H1 (cell line): ENCODE measurements around the gene PJA1. TPM values are rescaled to one million over a fixed set of nuclear protein-coding genes. Genes with fewer than 3 reads are reported as not detected.

Source experiments
- CTCF ChIA-PET: fragments of 300-600 bp; sonication (Branson Sonifier 250); formaldehyde crosslinking; loops from one replicate; lab custom pipeline; 2021; ENCODE audit not compliant: partially characterized antibody; lab: Charles Lee
- POLR2A ChIA-PET: fragments of 300-600 bp; sonication (Branson Sonifier 250); formaldehyde crosslinking; loops from one replicate; lab custom pipeline; 2021; ENCODE audit warnings: inconsistent platforms; ENCODE audit not compliant: partially characterized antibody; lab: Charles Lee
- DNase-seq, 2 experiments: peaks; one replicate each; pipeline versions ENCODE4 v3.0.0 to v3.0.0-alpha.2; 2010 to 2022; ENCODE audit warnings: low spot score in 2 of 2, low read depth in 1 of 2, mixed read lengths in 1 of 2
- FAIRE-seq: peaks from 2 replicates; lab custom pipeline; 2011; peaks lifted over from hg19 to GRCh38; lab: Jason Lieb, UNC
- H2AFZ ChIP-seq: 2 replicates; pipeline ENCODE4 v1.8.1; 2012; ENCODE audit warnings: low read length, inconsistent platforms
- H2AK5ac ChIP-seq: 2 replicates; pipeline ENCODE4 v1.6.1; 2013; ENCODE audit warnings: low read depth, low read length
- H2BK120ac ChIP-seq: replicated peaks from 2 replicates; pipeline ENCODE3; 2013; ENCODE audit warnings: low read depth, low read length, inconsistent platforms
- H2BK12ac ChIP-seq: 2 replicates; pipeline ENCODE4 v1.6.1; 2013; ENCODE audit warnings: low read depth, low read length
- H2BK15ac ChIP-seq: 2 replicates; pipeline ENCODE4 v1.6.1; 2013; ENCODE audit warnings: low read length
- H2BK20ac ChIP-seq: 2 replicates; pipeline ENCODE4 v1.6.1; 2013; ENCODE audit warnings: low read length
- H2BK5ac ChIP-seq: 2 replicates; pipeline ENCODE4 v1.6.1; 2013; ENCODE audit warnings: low read depth, low read length
- H3K14ac ChIP-seq: 2 replicates; pipeline ENCODE4 v1.6.1; 2013; ENCODE audit warnings: inconsistent platforms; ENCODE audit not compliant: insufficient read length
- H3K18ac ChIP-seq: 2 replicates; pipeline ENCODE4 v1.6.1; 2013; ENCODE audit warnings: low read length; ENCODE audit errors: extremely low read depth
- H3K23ac ChIP-seq: 2 replicates; pipeline ENCODE4 v1.6.1; 2013; ENCODE audit warnings: inconsistent platforms; ENCODE audit not compliant: insufficient read length
- H3K23me2 ChIP-seq: 2 replicates; pipeline ENCODE4 v1.6.1; 2013; ENCODE audit warnings: low read depth, low read length
- H3K27ac ChIP-seq: 2 replicates; pipeline ENCODE4 v1.6.1; 2011; ENCODE audit warnings: low read depth, low read length, inconsistent platforms
- H3K27me3 ChIP-seq, 4 experiments: replicated peaks in 1 of 4; 1 replicate in 1 of 4; 2 replicates in 3 of 4; pipeline versions ENCODE4 v1.6.1 to v1.8.1; 2011 to 2013; ENCODE audit warnings: low read length in 3 of 4, mild to moderate bottlenecking in 3 of 4, inconsistent platforms in 2 of 4, mixed read lengths in 2 of 4, moderate library complexity in 1 of 4; ENCODE audit not compliant: control insufficient read depth in 3 of 4, insufficient read depth in 3 of 4; ENCODE audit errors: extremely low read depth in 1 of 4
- H3K36me3 ChIP-seq, 4 experiments: 2 replicates each; pipeline versions ENCODE4 v1.6.1 to v1.8.1; 2011 to 2013; ENCODE audit warnings: mild to moderate bottlenecking in 4 of 4, low read length in 3 of 4, moderate library complexity in 2 of 4, control low read depth in 1 of 4, inconsistent platforms in 1 of 4; ENCODE audit not compliant: insufficient read depth in 4 of 4, control insufficient read depth in 2 of 4
- H3K4ac ChIP-seq: replicated peaks from 2 replicates; pipeline ENCODE3; 2013; ENCODE audit warnings: low read length, low read depth, mixed read lengths, inconsistent platforms; ENCODE audit not compliant: insufficient read length
- H3K4me1 ChIP-seq, 4 experiments: replicated peaks in 1 of 4; 1 replicate in 1 of 4; 2 replicates in 3 of 4; pipeline versions ENCODE4 v1.6.1 to v1.8.1; 2011 to 2013; ENCODE audit warnings: low read length in 3 of 4, inconsistent platforms in 2 of 4, mixed read lengths in 1 of 4; ENCODE audit not compliant: insufficient read depth in 4 of 4, control insufficient read depth in 3 of 4
- H3K4me2 ChIP-seq, 2 experiments: 2 replicates each; pipeline versions ENCODE4 v1.6.1 to v1.8.1; 2011 to 2013; ENCODE audit warnings: low read depth in 2 of 2, low read length in 2 of 2, control low read depth in 1 of 2, inconsistent platforms in 1 of 2, mild to moderate bottlenecking in 1 of 2; ENCODE audit not compliant: insufficient read depth in 1 of 2
- H3K4me3 ChIP-seq, 4 experiments: fragments of 200-600, 300-600 bp in 1 of 4; sonication (generic), shearing (Covaris generic), sonication (Bioruptor Twin) in 1 of 4; 2 replicates each; pipeline versions ENCODE4 v1.5.1 to v1.8.1; 2011 to 2016; ENCODE audit warnings: low read length in 4 of 4, low read depth in 3 of 4, control low read depth in 2 of 4, inconsistent platforms in 2 of 4, mild to moderate bottlenecking in 2 of 4, mixed read lengths in 1 of 4, moderate library complexity in 1 of 4; ENCODE audit not compliant: insufficient read depth in 2 of 4; ENCODE audit errors: extremely low read depth in 1 of 4
- H3K56ac ChIP-seq: replicated peaks from 2 replicates; pipeline ENCODE3; 2013; ENCODE audit warnings: low read depth, mild to moderate bottlenecking, mixed read lengths, low read length, inconsistent platforms; ENCODE audit not compliant: insufficient read length
- H3K79me1 ChIP-seq: 2 replicates; pipeline ENCODE4 v1.6.1; 2013; ENCODE audit warnings: low read depth, low read length, control low read depth
- H3K79me2 ChIP-seq, 2 experiments: 2 replicates each; pipeline versions ENCODE4 v1.6.1 to v1.8.1; 2012 to 2013; ENCODE audit warnings: low read length in 2 of 2, mild to moderate bottlenecking in 2 of 2, inconsistent platforms in 1 of 2; ENCODE audit not compliant: insufficient read depth in 2 of 2, control insufficient read depth in 1 of 2
- H3K9ac ChIP-seq, 4 experiments: replicated peaks in 1 of 4; 1 replicate in 1 of 4; 2 replicates in 3 of 4; pipeline versions ENCODE4 v1.6.1 to v1.8.1; 2011 to 2013; ENCODE audit warnings: low read depth in 3 of 4, low read length in 3 of 4, control low read depth in 2 of 4, mild to moderate bottlenecking in 2 of 4, moderate library complexity in 2 of 4, inconsistent platforms in 1 of 4; ENCODE audit errors: extremely low read depth in 1 of 4
- H3K9me3 ChIP-seq, 2 experiments: 2 replicates each; pipeline versions ENCODE4 v1.6.1 to v1.8.1; 2012 to 2013; ENCODE audit warnings: mild to moderate bottlenecking in 2 of 2, moderate library complexity in 2 of 2, control low read depth in 1 of 2, inconsistent platforms in 1 of 2, low read depth in 1 of 2, low read length in 1 of 2, mixed read lengths in 1 of 2; ENCODE audit not compliant: insufficient read depth in 2 of 2
- H4K20me1 ChIP-seq, 2 experiments: replicated peaks in 1 of 2; 2 replicates each; pipeline versions ENCODE3 to v1.8.1; 2011 to 2013; ENCODE audit warnings: inconsistent platforms in 2 of 2, low read length in 2 of 2, mild to moderate bottlenecking in 1 of 2; ENCODE audit not compliant: insufficient read depth in 2 of 2, control insufficient read depth in 1 of 2
- H4K5ac ChIP-seq: 2 replicates; pipeline ENCODE4 v1.6.1; 2013; ENCODE audit warnings: low read length, low read depth, mixed read lengths, inconsistent platforms; ENCODE audit not compliant: insufficient read length
- H4K8ac ChIP-seq: 2 replicates; pipeline ENCODE4 v1.8.0; 2013; ENCODE audit warnings: mild to moderate bottlenecking, moderate library complexity, low read length, inconsistent platforms; ENCODE audit not compliant: insufficient read depth; ENCODE audit errors: extremely low read depth
- H4K91ac ChIP-seq: replicated peaks from 2 replicates; pipeline ENCODE3; 2013; ENCODE audit warnings: low read length, mixed read lengths, inconsistent platforms; ENCODE audit not compliant: insufficient read length
- CBX5 ChIP-seq: fragments of 300-800, 300-1000 bp; sonication (generic); IDR thresholded peaks from 2 replicates; pipeline ENCODE4 v1.7.1; 2016; ENCODE audit warnings: antibody characterized with exemption, low read length, low read depth
- CBX8 ChIP-seq: fragments of 300-800, 300-1000 bp; sonication (generic); IDR thresholded peaks from 2 replicates; pipeline ENCODE4 v1.7.1; 2016; ENCODE audit warnings: low read depth, low read length, borderline replicate concordance
- CHD1 ChIP-seq: IDR thresholded peaks from 2 replicates; pipeline ENCODE4 v1.6.1; 2012; ENCODE audit warnings: low read depth, low read length, improper control_type of control experiment
- CHD2 ChIP-seq: IDR thresholded peaks from 2 replicates; pipeline ENCODE4 v1.6.1; 2012; ENCODE audit warnings: low read length, improper control_type of control experiment
- FOSL1 ChIP-seq: IDR thresholded peaks from 2 replicates; pipeline ENCODE4 v1.6.1; 2011; ENCODE audit warnings: mild to moderate bottlenecking, low read depth, low read length, moderate library complexity; ENCODE audit not compliant: insufficient read depth
- HDAC6 ChIP-seq: IDR thresholded peaks from one replicate; pipeline ENCODE4 v1.7.1; 2012; ENCODE audit warnings: low read depth, mild to moderate bottlenecking, inconsistent platforms, low read length, moderate library complexity
- RAD21 ChIP-seq, 2 experiments: IDR thresholded peaks in 1 of 2; conservative IDR thresholded peaks in 1 of 2; 2 replicates each; pipeline ENCODE4 v1.6.1; 2011; ENCODE audit warnings: low read depth in 2 of 2, low read length in 2 of 2, improper control_type of control experiment in 1 of 2, inconsistent platforms in 1 of 2, mild to moderate bottlenecking in 1 of 2, moderate library complexity in 1 of 2
- RBBP5 ChIP-seq: IDR thresholded peaks from 2 replicates; pipeline ENCODE4 v1.7.1; 2012; ENCODE audit warnings: low read depth, mild to moderate bottlenecking, inconsistent platforms, low read length, moderate library complexity, borderline replicate concordance
- RXRA ChIP-seq: IDR thresholded peaks from 2 replicates; pipeline ENCODE4 v1.6.1; 2011; ENCODE audit warnings: low read depth, mild to moderate bottlenecking, low read length, moderate library complexity; ENCODE audit not compliant: insufficient read depth
- TAF7 ChIP-seq: optimal IDR thresholded peaks from 2 replicates; pipeline ENCODE3; 2011; ENCODE audit warnings: low read depth, mild to moderate bottlenecking, inconsistent platforms, low read length, moderate library complexity, borderline replicate concordance
- TBP ChIP-seq: IDR thresholded peaks from 2 replicates; pipeline ENCODE4 v1.6.1; 2011; ENCODE audit warnings: low read depth, low read length, improper control_type of control experiment
- TCF12 ChIP-seq: IDR thresholded peaks from 2 replicates; pipeline ENCODE4 v1.6.1; 2011; ENCODE audit warnings: low read depth, mild to moderate bottlenecking, low read length
- WGBS, 2 experiments: shearing (Covaris generic) in 1 of 2; methylation state at CpG; one replicate each; pipeline versions ENCODE4 v1.1.6 to v1.1.7; 2013 to 2015; ENCODE audit warnings: low lambda C conversion rate in 2 of 2, mixed read lengths in 2 of 2, inconsistent platforms in 1 of 2, low coverage in 1 of 2, missing lambda C conversion rate in 1 of 2; ENCODE audit not compliant: insufficient replicate concordance in 2 of 2, insufficient coverage in 1 of 2, insufficient read length in 1 of 2; ENCODE audit errors: extremely low coverage in 1 of 2, missing lambda C conversion rate in 1 of 2; 5-methylcytosine and 5-hydroxymethylcytosine counted together
- polyA plus RNA-seq, 7 experiments: library from polyadenylated mRNA; depleted of rRNA in 3 of 7; stranded (reverse) in 5 of 7; unstranded in 2 of 7; fragments of >200 nt in 5 of 7; fragments of 200-250 nt in 2 of 7; gene quantifications; 1 replicate in 5 of 7; 2 replicates in 1 of 7; 4 replicates in 1 of 7; pipeline versions ENCODE4 v1.2.1 to v1.2.3, GENCODE V29; 2011 to 2013; ENCODE audit warnings: missing spikeins in 2 of 7, mixed read lengths in 2 of 7
- total RNA-seq: library from RNA; stranded (reverse); fragmentation: NEBNext Ultra II Directional; extraction: Animal tissue kit (Norgen Biotek cat#: 25700); gene quantifications from 2 replicates; pipeline ENCODE4 v1.2.1, GENCODE V29; 2021
- TF ChIP-seq, protein P1 (sequence below): IDR thresholded peaks from 2 replicates; pipeline ENCODE4 v1.6.1; 2011; ENCODE audit warnings: low read length, improper control_type of control experiment

PJA1 gene
- total and polyA plus RNA-seq, 2 of the 8 experiments (the other 6 are each of a cell fraction or from before 2014, with no cell fraction given) = 25.7 to 37.0 TPM

- Histone ChIP-seq H3K36me3 (no peaks in the 10 kb centered on the region), H3K4me2 (no peak overlapping the region; a peak in 1 of 4 replicates), H3K27me3 (peaks cover 0 to 21% (median 8%) of the 10 kb centered on the region in 4 experiments; a peak in 4 of 7 replicates), H3K9ac (no peak overlapping the region), H2BK120ac (no peak overlapping the region), H2BK15ac (no peak overlapping the region), H3K4me3 (no peak overlapping the region), H3K27ac (no peak overlapping the region), H3K14ac (no peak overlapping the region), H2BK5ac (no peak overlapping the region), H3K23me2 (no peaks in the 10 kb centered on the region), H3K4ac (no peak overlapping the region), H2BK20ac (no peak overlapping the region), H4K20me1 (no peaks in the 10 kb centered on the region), H3K4me1 (peaks cover 0 to 11% (median 6%) of the 10 kb centered on the region in 4 experiments), H3K9me3 (no peaks in the 10 kb centered on the region), H2AK5ac (no peak overlapping the region), H3K79me2 (no peaks in the 10 kb centered on the region), H2AFZ (no peak overlapping the region), H3K23ac (no peak overlapping the region), H4K8ac (no peak overlapping the region), H3K18ac (no peak overlapping the region), H2BK12ac (no peak overlapping the region), H3K56ac (no peak overlapping the region), H4K5ac (no peak overlapping the region), H3K79me1 (no peaks in the 10 kb centered on the region), H4K91ac (no peak overlapping the region)
- 85% methylated on average over 3 of the region's 3 CpGs; no CpG with 5 or more reads in 1 of the 2 experiments for WGBS, 2 experiments
- ChIA-PET POLR2A (interaction anchor here (1.9 kb wide), 1 partner anchor 9 kb away, joined by 7 read pairs; no protein-coding TSS in a partner anchor), CTCF (interaction anchor here (0.9 to 2.1 kb wide), 6 partner anchors 9 to 300 kb away, joined by 3 to 5 read pairs (median 4); no protein-coding TSS in a partner anchor)
- no peak for FAIRE-seq
- no peak for DNase-seq
- TF ChIP-seq RBBP5 = no peak
- no peak for TF ChIP-seq FOSL1
- no peak for TF ChIP-seq RXRA
- TF ChIP-seq TAF7 = no peak
- no peak for TF ChIP-seq CBX5
- TF ChIP-seq CHD1 = no peak
- TF ChIP-seq TBP = no peak
- no peak for TF ChIP-seq RAD21 (IDR thresholded peaks at IDR 0.05 in 1 of 2, conservative IDR thresholded peaks at IDR 0.05 in 1 of 2; ENCODE audit: low read depth in 2 of 2, low read length in 2 of 2)
- TF ChIP-seq HDAC6 = no peak
- no peak for TF ChIP-seq CBX8
- TF ChIP-seq, protein P1, sequence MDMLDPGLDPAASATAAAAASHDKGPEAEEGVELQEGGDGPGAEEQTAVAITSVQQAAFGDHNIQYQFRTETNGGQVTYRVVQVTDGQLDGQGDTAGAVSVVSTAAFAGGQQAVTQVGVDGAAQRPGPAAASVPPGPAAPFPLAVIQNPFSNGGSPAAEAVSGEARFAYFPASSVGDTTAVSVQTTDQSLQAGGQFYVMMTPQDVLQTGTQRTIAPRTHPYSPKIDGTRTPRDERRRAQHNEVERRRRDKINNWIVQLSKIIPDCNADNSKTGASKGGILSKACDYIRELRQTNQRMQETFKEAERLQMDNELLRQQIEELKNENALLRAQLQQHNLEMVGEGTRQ = no peak
- TF ChIP-seq CHD2 = no peak
- no peak for TF ChIP-seq TCF12
Measured at GRCh38 chrX:69127466-69127865, 37.8 kb downstream of the PJA1 start.
